ENCODE measurements around the gene AQP6. TPM values are rescaled to one million over a fixed set of nuclear protein-coding genes. Genes with fewer than 3 reads are reported as not detected.

The AQP6 gene
- total and polyA plus RNA-seq, 2 experiments from 2014 or later: not detected

GRCh38 chr12:49963976-49964815, 8.6 kb upstream of the AQP6 start:
- Histone ChIP-seq H3K27me3 (replicated peaks; ENCODE audit: insufficient read depth) (peaks cover 30% of the 10 kb centered on the region), H3K9ac (no peak overlapping the region), H3K79me2 (ENCODE audit: insufficient read depth) (no peaks in the 10 kb centered on the region), H4K20me1 (ENCODE audit: insufficient read depth) (no peaks in the 10 kb centered on the region), H3K36me3 (ENCODE audit: low read depth) (no peaks in the 10 kb centered on the region), H3K4me1 (ENCODE audit: insufficient read depth) (no peaks in the 10 kb centered on the region), H3K9me3 (ENCODE audit: low read depth) (no peaks in the 10 kb centered on the region), H2AFZ (no peak overlapping the region), H3K4me3 (no peak overlapping the region), H3K4me2 (ENCODE audit: unreplicated experiment) (no peak overlapping the region), H3F3A (ENCODE audit: insufficient read depth) (no peaks in the 10 kb centered on the region), H3K9me2 (ENCODE audit: insufficient read depth) (no peaks in the 10 kb centered on the region), H3K27ac (no peak overlapping the region)
- in situ Hi-C loops (cut with MboI): no loop called here
- DNase-seq: no peak
- WGBS, 2 experiments (ENCODE audit: low coverage in 1 of 2, low lambda C conversion rate in 2 of 2, missing lambda C conversion rate in 2 of 2): 82 to 90% methylated on average over 16 to 17 of the region's 17 CpGs
- TF ChIP-seq EZH2phosphoT487 (IDR thresholded peaks at IDR 0.05; ENCODE audit: insufficient read depth, low read depth): no peak
- no peak for TF ChIP-seq EZH2 (IDR thresholded peaks at IDR 0.05; ENCODE audit: insufficient read depth, poor library complexity, severe bottlenecking)

GRCh38 chr12:49964849-49965624, 7.7 kb upstream of the AQP6 start:
- Histone ChIP-seq H3K27me3 (replicated peaks; ENCODE audit: insufficient read depth) (peaks cover 22% of the 10 kb centered on the region), H3K9me2 (ENCODE audit: insufficient read depth) (no peaks in the 10 kb centered on the region), H2AFZ (no peak overlapping the region), H3K36me3 (ENCODE audit: low read depth) (no peaks in the 10 kb centered on the region), H3K9me3 (ENCODE audit: low read depth) (no peaks in the 10 kb centered on the region), H3K27ac (no peak overlapping the region), H3K9ac (no peak overlapping the region), H3F3A (ENCODE audit: insufficient read depth) (no peaks in the 10 kb centered on the region), H3K4me1 (ENCODE audit: insufficient read depth) (no peaks in the 10 kb centered on the region), H3K4me3 (no peak overlapping the region), H4K20me1 (ENCODE audit: insufficient read depth) (no peaks in the 10 kb centered on the region), H3K4me2 (ENCODE audit: unreplicated experiment) (no peak overlapping the region), H3K79me2 (ENCODE audit: insufficient read depth) (no peaks in the 10 kb centered on the region)
- in situ Hi-C loops (cut with MboI): loop anchor here (5.0 kb wide), 1 partner anchor 92 kb away; the partner anchor contains the start of gene ASIC1
- no peak for TF ChIP-seq EZH2phosphoT487 (IDR thresholded peaks at IDR 0.05; ENCODE audit: insufficient read depth, low read depth)
- 29 to 35% methylated on average over 12 to 13 of the region's 13 CpGs for WGBS, 2 experiments (ENCODE audit: low coverage in 1 of 2, low lambda C conversion rate in 2 of 2, missing lambda C conversion rate in 2 of 2)
- DNase-seq: no peak

GRCh38 chr12:49965836-49966235, 6.9 kb upstream of the AQP6 start:
- H3K36me3 ChIP-seq (ENCODE audit: low read depth): no peaks in the 10 kb centered on the region
- H3K4me3 ChIP-seq: no peak overlapping the region
- no peak overlapping the region for H3K9ac ChIP-seq
- H3K27me3 ChIP-seq (replicated peaks; ENCODE audit: insufficient read depth): peaks cover 14% of the 10 kb centered on the region
- no peaks in the 10 kb centered on the region for H3F3A ChIP-seq (ENCODE audit: insufficient read depth)
- H3K9me3 ChIP-seq (ENCODE audit: low read depth): no peaks in the 10 kb centered on the region
- DNase-seq: no peak
- WGBS, 2 experiments (ENCODE audit: low coverage in 1 of 2, low lambda C conversion rate in 2 of 2, missing lambda C conversion rate in 2 of 2): 51 to 57% methylated on average over 6 of the region's 6 CpGs
- H2AFZ ChIP-seq: no peak overlapping the region
- TF ChIP-seq EZH2 (IDR thresholded peaks at IDR 0.05; ENCODE audit: insufficient read depth, poor library complexity, severe bottlenecking): no peak
- TF ChIP-seq EZH2phosphoT487 (IDR thresholded peaks at IDR 0.05; ENCODE audit: insufficient read depth, low read depth): no peak
- in situ Hi-C loops (cut with MboI): loop anchor here (5.0 kb wide), 1 partner anchor 91 kb away; the partner anchor contains the start of gene ASIC1
- H3K4me1 ChIP-seq (ENCODE audit: insufficient read depth): no peaks in the 10 kb centered on the region
- H3K9me2 ChIP-seq (ENCODE audit: insufficient read depth): no peaks in the 10 kb centered on the region
- no peak overlapping the region for H3K27ac ChIP-seq
- no peaks in the 10 kb centered on the region for H4K20me1 ChIP-seq (ENCODE audit: insufficient read depth)
- no peaks in the 10 kb centered on the region for H3K79me2 ChIP-seq (ENCODE audit: insufficient read depth)
- no peak overlapping the region for H3K4me2 ChIP-seq (ENCODE audit: unreplicated experiment)

GRCh38 chr12:49966511-49967041, 6.2 kb upstream of the AQP6 start:
- no peaks in the 10 kb centered on the region for H3K9me2 ChIP-seq (ENCODE audit: insufficient read depth)
- H4K20me1 ChIP-seq (ENCODE audit: insufficient read depth): no peaks in the 10 kb centered on the region
- peaks cover 15% of the 10 kb centered on the region for H3K27me3 ChIP-seq (replicated peaks; ENCODE audit: insufficient read depth)
- no peak for DNase-seq
- H2AFZ ChIP-seq: no peak overlapping the region
- H3K4me1 ChIP-seq (ENCODE audit: insufficient read depth): no peaks in the 10 kb centered on the region
- H3F3A ChIP-seq (ENCODE audit: insufficient read depth): no peaks in the 10 kb centered on the region
- no peak for TF ChIP-seq EZH2 (IDR thresholded peaks at IDR 0.05; ENCODE audit: insufficient read depth, poor library complexity, severe bottlenecking)
- TF ChIP-seq EZH2phosphoT487 (IDR thresholded peaks at IDR 0.05; ENCODE audit: insufficient read depth, low read depth): no peak
- no peak overlapping the region for H3K4me2 ChIP-seq (ENCODE audit: unreplicated experiment)
- no peaks in the 10 kb centered on the region for H3K9me3 ChIP-seq (ENCODE audit: low read depth)
- no peaks in the 10 kb centered on the region for H3K36me3 ChIP-seq (ENCODE audit: low read depth)
- no peaks in the 10 kb centered on the region for H3K79me2 ChIP-seq (ENCODE audit: insufficient read depth)
- in situ Hi-C loops (cut with MboI): loop anchor here (5.0 kb wide), 1 partner anchor 91 kb away; the partner anchor contains the start of gene ASIC1
- no peak overlapping the region for H3K9ac ChIP-seq
- 19 to 25% methylated on average over 16 of the region's 16 CpGs for WGBS, 2 experiments (ENCODE audit: low coverage in 1 of 2, low lambda C conversion rate in 2 of 2, missing lambda C conversion rate in 2 of 2)
- H3K27ac ChIP-seq: no peak overlapping the region
- H3K4me3 ChIP-seq: no peak overlapping the region

All from GM23248 (cell line).